ENCODE data around the gene YARS2. TPM values are rescaled to one million over a fixed set of nuclear protein-coding genes. Genes with fewer than 3 reads are reported as not detected.
"Not testable (repeated sequence)": the region's sequence is repeated elsewhere in the genome, so short reads cannot be mapped to it uniquely, and the experiment has no call there.

Gene YARS2
- total RNA-seq, 4 donors from 2014 or later: 12.3 to 15.0 (median 14.7) TPM

DNA sequence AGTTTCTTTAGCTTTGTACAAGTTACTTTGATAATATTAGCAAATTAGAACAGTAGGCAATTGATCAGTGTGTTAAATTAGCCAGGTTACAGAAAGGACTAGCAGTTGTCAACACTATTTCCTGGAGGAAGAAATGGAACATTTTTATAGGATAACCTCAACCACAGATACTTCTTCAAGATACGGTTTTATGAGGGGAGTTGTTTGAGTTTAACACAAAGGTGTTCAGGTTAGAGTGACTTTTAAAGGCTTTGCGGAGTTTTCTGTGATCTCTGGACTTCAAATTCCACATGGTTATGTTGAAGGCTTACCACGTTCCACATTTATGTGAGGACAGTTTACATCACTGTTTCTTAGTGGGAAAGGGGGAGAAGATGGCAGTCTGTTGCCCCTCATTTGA is 19.3 kb downstream of the YARS2 start:
- no peaks in the 10 kb centered on the region for H3K9me3 ChIP-seq
- WGBS: 78% methylated on average over 3 of the region's 3 CpGs
- TF ChIP-seq, protein P1, sequence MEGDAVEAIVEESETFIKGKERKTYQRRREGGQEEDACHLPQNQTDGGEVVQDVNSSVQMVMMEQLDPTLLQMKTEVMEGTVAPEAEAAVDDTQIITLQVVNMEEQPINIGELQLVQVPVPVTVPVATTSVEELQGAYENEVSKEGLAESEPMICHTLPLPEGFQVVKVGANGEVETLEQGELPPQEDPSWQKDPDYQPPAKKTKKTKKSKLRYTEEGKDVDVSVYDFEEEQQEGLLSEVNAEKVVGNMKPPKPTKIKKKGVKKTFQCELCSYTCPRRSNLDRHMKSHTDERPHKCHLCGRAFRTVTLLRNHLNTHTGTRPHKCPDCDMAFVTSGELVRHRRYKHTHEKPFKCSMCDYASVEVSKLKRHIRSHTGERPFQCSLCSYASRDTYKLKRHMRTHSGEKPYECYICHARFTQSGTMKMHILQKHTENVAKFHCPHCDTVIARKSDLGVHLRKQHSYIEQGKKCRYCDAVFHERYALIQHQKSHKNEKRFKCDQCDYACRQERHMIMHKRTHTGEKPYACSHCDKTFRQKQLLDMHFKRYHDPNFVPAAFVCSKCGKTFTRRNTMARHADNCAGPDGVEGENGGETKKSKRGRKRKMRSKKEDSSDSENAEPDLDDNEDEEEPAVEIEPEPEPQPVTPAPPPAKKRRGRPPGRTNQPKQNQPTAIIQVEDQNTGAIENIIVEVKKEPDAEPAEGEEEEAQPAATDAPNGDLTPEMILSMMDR (IDR thresholded peaks at IDR 0.05): no peak
- TF ChIP-seq EP300 (IDR thresholded peaks at IDR 0.05): no peak
- no peak for TF ChIP-seq POLR2A (IDR thresholded peaks at IDR 0.05; ENCODE audit: low read depth)
- TF ChIP-seq POLR2AphosphoS5 (IDR thresholded peaks at IDR 0.05): no peak
- H3K4me3 ChIP-seq: no peak overlapping the region
- no peaks in the 10 kb centered on the region for H3K4me1 ChIP-seq
- no peak overlapping the region for H3K27ac ChIP-seq (replicated peaks in 1 of 4)
- DNase-seq (ENCODE audit: extremely low spot score): no peak
- H3K36me3 ChIP-seq: peaks cover 25 to 99% (median 69%) of the 10 kb centered on the region in 4 donors
- H3K27me3 ChIP-seq: no peaks in the 10 kb centered on the region
- intact Hi-C loops (cut with DNase I): no loop called here

- intact Hi-C loops (cut with DNase I): no loop called here
- Histone ChIP-seq H3K27me3 (no peaks in the 10 kb centered on the region), H3K9me3 (no peaks in the 10 kb centered on the region), H3K4me3 (no peak overlapping the region), H3K27ac (replicated peaks in 1 of 4) (no peak overlapping the region), H3K4me1 (no peaks in the 10 kb centered on the region), H3K36me3 (peaks cover 30 to 99% (median 66%) of the 10 kb centered on the region in 4 donors)
- no peak for DNase-seq (ENCODE audit: extremely low spot score)
- no peak for TF ChIP-seq EP300 (IDR thresholded peaks at IDR 0.05)
- no peak for TF ChIP-seq POLR2A (IDR thresholded peaks at IDR 0.05; ENCODE audit: low read depth)
- WGBS: 92% methylated on average over 1 of the region's 1 CpG
These were observed 20.7 kb downstream of the YARS2 start for GRCh38 chr12:32734952-32735351.

DNA sequence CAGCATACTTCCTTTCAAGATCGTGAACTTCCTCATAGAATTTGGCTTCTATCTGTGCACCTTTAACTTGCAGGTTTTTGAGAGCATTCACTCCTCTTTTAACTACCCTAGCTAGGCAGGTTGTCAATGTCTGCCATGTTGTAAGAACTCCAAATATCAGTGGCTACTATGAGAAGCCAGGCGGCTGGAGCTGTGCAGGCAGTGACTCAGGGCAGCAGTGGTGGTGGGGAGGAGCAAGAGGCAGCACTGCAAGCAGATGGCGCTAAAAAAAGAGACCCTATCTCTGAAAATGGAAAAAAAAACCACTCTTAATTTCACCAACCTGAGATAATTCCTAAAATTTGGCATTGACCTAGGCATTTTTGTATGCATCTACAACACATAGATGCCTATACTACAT is 28.5 kb downstream of the YARS2 start:
- TF ChIP-seq, protein P1 (IDR thresholded peaks at IDR 0.05): no peak
- TF ChIP-seq POLR2AphosphoS5 (IDR thresholded peaks at IDR 0.05) (no peak), EP300 (IDR thresholded peaks at IDR 0.05) (no peak), POLR2A (IDR thresholded peaks at IDR 0.05; ENCODE audit: low read depth) (no peak)
- no peaks in the 10 kb centered on the region for H3K27me3 ChIP-seq
- peaks cover 25 to 86% (median 62%) of the 10 kb centered on the region in 4 donors for H3K36me3 ChIP-seq
- intact Hi-C loops (cut with DNase I): no loop called here
- H3K4me1 ChIP-seq: no peaks in the 10 kb centered on the region
- H3K4me3 ChIP-seq: no peak overlapping the region
- DNase-seq (ENCODE audit: extremely low spot score): no peak
- H3K9me3 ChIP-seq: no peaks in the 10 kb centered on the region
- no peak overlapping the region for H3K27ac ChIP-seq (replicated peaks in 1 of 4)
- WGBS: 93% methylated on average over 3 of the region's 3 CpGs

DNA sequence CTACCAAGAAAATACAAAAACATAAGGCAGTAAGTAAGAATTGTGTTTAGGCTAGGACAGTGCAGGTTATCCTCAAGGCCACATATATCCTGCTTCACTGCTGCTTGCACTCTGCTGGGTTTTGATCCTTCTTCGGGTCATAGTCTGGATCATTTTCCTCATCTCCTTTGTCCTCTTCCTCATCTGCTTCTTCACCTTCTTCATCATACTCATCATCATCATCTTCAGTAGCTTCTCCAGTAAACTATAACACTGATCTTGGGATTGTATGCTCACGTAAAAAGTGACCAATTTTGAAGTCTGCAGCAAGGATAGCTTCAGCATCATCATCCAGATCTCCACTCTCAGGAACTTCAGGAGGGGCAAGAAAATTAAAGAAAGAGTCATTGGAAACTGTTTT is 29.4 kb downstream of the YARS2 start:
- Histone ChIP-seq H3K9me3 (no peaks in the 10 kb centered on the region), H3K36me3 (peaks cover 15 to 86% (median 62%) of the 10 kb centered on the region in 4 donors), H3K4me1 (no peaks in the 10 kb centered on the region), H3K27me3 (no peaks in the 10 kb centered on the region), H3K4me3 (no peak overlapping the region), H3K27ac (replicated peaks in 1 of 4) (no peak overlapping the region)
- DNase-seq (ENCODE audit: extremely low spot score): no peak
- TF ChIP-seq, protein P1 (IDR thresholded peaks at IDR 0.05): no peak
- TF ChIP-seq POLR2AphosphoS5 (IDR thresholded peaks at IDR 0.05) (no peak), POLR2A (IDR thresholded peaks at IDR 0.05; ENCODE audit: low read depth) (no peak), EP300 (IDR thresholded peaks at IDR 0.05) (no peak)
- intact Hi-C loops (cut with DNase I): no loop called here
- 96% methylated on average over 2 of the region's 2 CpGs for WGBS

- H3K9me3 ChIP-seq; H3K4me3 ChIP-seq; intact Hi-C loops (cut with DNase I); H3K27ac ChIP-seq (replicated peaks in 1 of 4); H3K27me3 ChIP-seq; H3K4me1 ChIP-seq; DNase-seq (ENCODE audit: extremely low spot score): not testable (repeated sequence)
- 97% methylated on average over 3 of the region's 3 CpGs for WGBS
- peaks cover 12 to 86% (median 60%) of the 10 kb centered on the region in 4 donors for H3K36me3 ChIP-seq
These were observed 30.4 kb downstream of the YARS2 start for GRCh38 chr12:32725308-32725707.

GRCh38 chr12:32718926-32719325 is 36.8 kb downstream of the YARS2 start:
- Histone ChIP-seq H3K36me3 (peaks cover 7 to 77% (median 46%) of the 10 kb centered on the region in 4 donors), H3K4me3 (no peak overlapping the region), H3K27ac (replicated peaks in 1 of 4) (no peak overlapping the region), H3K27me3 (no peaks in the 10 kb centered on the region), H3K9me3 (no peaks in the 10 kb centered on the region), H3K4me1 (no peaks in the 10 kb centered on the region)
- intact Hi-C loops (cut with DNase I): no loop called here
- 98% methylated on average over 2 of the region's 2 CpGs for WGBS
- TF ChIP-seq, protein P1 (IDR thresholded peaks at IDR 0.05): no peak
- TF ChIP-seq EP300 (IDR thresholded peaks at IDR 0.05): no peak
- TF ChIP-seq POLR2A (IDR thresholded peaks at IDR 0.05; ENCODE audit: low read depth): no peak
- DNase-seq (ENCODE audit: extremely low spot score): no peak

Measured in esophagus muscularis mucosa (tissue), 4 donors.